Vagina (tissue), 2 donors: ENCODE data around the gene VWF.

Experiments
- POLR2A ChIP-seq, 2 donors: fragments of 450-650 bp; IDR thresholded peaks; one replicate each; pipeline ENCODE4 v1.6.1; 2017; ENCODE audit warnings: antibody characterized with exemption in 2 of 2, mild to moderate bottlenecking in 2 of 2, moderate library complexity in 2 of 2
- POLR2AphosphoS5 ChIP-seq, 2 donors: sonication (generic); formaldehyde crosslinking; IDR thresholded peaks; one replicate each; pipeline ENCODE4 v1.9.0; 2017; ENCODE audit warnings: antibody characterized with exemption in 2 of 2, mild to moderate bottlenecking in 2 of 2, low read depth in 1 of 2; ENCODE audit not compliant: insufficient read depth in 1 of 2
- TF ChIP-seq, protein P1 (sequence below), 3 experiments: fragments of 450-650 bp in 2 of 3; fragments of 200-600 bp in 1 of 3; sonication (generic) in 1 of 3; IDR thresholded peaks; one replicate each; pipeline ENCODE4 v1.5.1; 2017 to 2019; ENCODE audit warnings: antibody characterized with exemption in 3 of 3, mild to moderate bottlenecking in 2 of 3, moderate library complexity in 2 of 3

DNA sequence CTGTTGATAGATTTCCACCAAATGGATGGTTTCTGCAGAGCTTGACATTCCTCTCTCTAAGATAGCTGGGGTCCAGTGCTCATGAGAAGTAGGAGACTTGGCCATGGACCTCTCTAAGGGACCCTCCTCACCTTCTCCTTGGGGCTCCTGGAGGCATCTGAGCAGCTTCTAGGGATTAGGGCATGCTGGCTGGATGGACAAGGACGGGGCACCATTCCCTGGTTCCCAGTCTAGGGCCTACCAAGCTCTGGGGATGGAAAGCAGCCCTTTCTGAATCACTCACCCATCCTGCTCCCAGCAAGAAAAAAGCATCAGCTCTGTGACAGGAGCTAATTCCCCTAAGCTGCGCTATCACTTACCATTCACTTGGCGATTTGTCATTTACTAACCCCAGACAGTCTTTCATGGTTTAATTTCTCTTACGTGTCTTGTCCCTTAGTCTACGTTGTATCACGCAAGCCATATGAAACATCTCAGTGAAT is 39.5 kb downstream of the VWF start:
- TF ChIP-seq, protein P1, sequence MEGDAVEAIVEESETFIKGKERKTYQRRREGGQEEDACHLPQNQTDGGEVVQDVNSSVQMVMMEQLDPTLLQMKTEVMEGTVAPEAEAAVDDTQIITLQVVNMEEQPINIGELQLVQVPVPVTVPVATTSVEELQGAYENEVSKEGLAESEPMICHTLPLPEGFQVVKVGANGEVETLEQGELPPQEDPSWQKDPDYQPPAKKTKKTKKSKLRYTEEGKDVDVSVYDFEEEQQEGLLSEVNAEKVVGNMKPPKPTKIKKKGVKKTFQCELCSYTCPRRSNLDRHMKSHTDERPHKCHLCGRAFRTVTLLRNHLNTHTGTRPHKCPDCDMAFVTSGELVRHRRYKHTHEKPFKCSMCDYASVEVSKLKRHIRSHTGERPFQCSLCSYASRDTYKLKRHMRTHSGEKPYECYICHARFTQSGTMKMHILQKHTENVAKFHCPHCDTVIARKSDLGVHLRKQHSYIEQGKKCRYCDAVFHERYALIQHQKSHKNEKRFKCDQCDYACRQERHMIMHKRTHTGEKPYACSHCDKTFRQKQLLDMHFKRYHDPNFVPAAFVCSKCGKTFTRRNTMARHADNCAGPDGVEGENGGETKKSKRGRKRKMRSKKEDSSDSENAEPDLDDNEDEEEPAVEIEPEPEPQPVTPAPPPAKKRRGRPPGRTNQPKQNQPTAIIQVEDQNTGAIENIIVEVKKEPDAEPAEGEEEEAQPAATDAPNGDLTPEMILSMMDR (IDR thresholded peaks at IDR 0.05), result no peak
- no peak for TF ChIP-seq POLR2AphosphoS5 (IDR thresholded peaks at IDR 0.05; ENCODE audit: insufficient read depth in 1 of 2, low read depth in 1 of 2)
- TF ChIP-seq POLR2A (IDR thresholded peaks at IDR 0.05), result no peak
